ENCODE data around the gene SLC46A3.

The SLC46A3 gene

GRCh38 chr13:28655561-28655960 lies 63.2 kb downstream of the SLC46A3 start:
- no peaks in the 10 kb centered on the region for H3K36me3 ChIP-seq (ENCODE audit: control insufficient read depth, insufficient read depth, low read length)
- H3K27ac ChIP-seq (ENCODE audit: low read length) = no peak overlapping the region
- no peaks in the 10 kb centered on the region for H3K4me1 ChIP-seq (ENCODE audit: control insufficient read depth, insufficient read depth, low read length)
- DNase-seq (ENCODE audit: low read depth, low spot score) = no peak
- H3K27me3 ChIP-seq (ENCODE audit: control insufficient read depth, insufficient read depth, low read length) = no peaks in the 10 kb centered on the region
- no peaks in the 10 kb centered on the region for H3K9me3 ChIP-seq (ENCODE audit: control insufficient read depth, insufficient read depth, low read length)
- 100% methylated on average over 2 of the region's 3 CpGs for WGBS (ENCODE audit: insufficient coverage, insufficient read length)
- H3K4me3 ChIP-seq (ENCODE audit: low read length) = no peak overlapping the region

DNA sequence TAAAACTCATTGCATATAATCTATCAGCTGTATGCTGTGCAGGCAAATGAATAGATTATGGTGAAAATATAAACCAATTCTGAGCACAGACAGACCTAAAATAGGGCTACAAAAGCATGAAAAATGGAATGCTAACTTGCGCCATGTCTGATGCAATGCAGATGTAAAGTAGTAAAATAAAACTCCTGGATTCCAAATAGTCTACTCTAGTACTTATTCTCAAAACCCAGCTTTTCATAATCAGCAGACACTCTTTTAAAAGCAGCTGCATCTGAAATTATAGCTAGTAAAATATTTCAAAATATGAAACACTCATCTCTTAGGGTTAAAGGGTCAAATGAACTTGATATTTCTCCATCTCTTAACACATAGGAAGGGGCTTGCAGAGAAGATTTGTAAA lies 64.5 kb downstream of the SLC46A3 start:
- Histone ChIP-seq H3K27me3 (ENCODE audit: control insufficient read depth, insufficient read depth, low read length) (no peaks in the 10 kb centered on the region), H3K4me3 (ENCODE audit: low read length) (no peak overlapping the region), H3K4me1 (ENCODE audit: control insufficient read depth, insufficient read depth, low read length) (no peaks in the 10 kb centered on the region), H3K36me3 (ENCODE audit: control insufficient read depth, insufficient read depth, low read length) (no peaks in the 10 kb centered on the region), H3K9me3 (ENCODE audit: control insufficient read depth, insufficient read depth, low read length) (no peaks in the 10 kb centered on the region), H3K27ac (ENCODE audit: low read length) (no peak overlapping the region)
- DNase-seq (ENCODE audit: low read depth, low spot score) = no peak
- WGBS (ENCODE audit: insufficient coverage, insufficient read length) = no CpG with 5 or more reads among the region's 1 CpG

DNA sequence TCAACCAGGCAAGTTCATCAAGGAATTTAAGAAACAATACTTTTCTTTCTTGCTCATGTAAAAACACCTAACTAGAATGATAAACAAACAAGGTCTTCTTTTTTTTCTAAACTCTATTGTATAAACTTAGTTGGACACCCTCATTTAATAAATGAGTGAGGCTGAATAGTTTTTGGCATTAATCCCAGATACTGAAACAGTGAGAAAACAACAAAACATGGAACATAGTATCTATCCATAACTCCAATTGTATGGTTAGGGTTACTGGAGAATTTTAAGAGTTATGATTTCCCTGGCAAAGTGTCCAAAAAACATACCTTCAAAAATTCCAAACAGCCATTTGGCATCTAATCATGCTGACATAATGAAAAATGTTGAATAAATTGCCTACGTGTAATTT lies 65.7 kb downstream of the SLC46A3 start:
- Histone ChIP-seq H3K36me3 (ENCODE audit: control insufficient read depth, insufficient read depth, low read length) (no peaks in the 10 kb centered on the region), H3K4me1 (ENCODE audit: control insufficient read depth, insufficient read depth, low read length) (no peaks in the 10 kb centered on the region), H3K9me3 (ENCODE audit: control insufficient read depth, insufficient read depth, low read length) (no peaks in the 10 kb centered on the region), H3K27me3 (ENCODE audit: control insufficient read depth, insufficient read depth, low read length) (no peaks in the 10 kb centered on the region), H3K4me3 (ENCODE audit: low read length) (no peak overlapping the region), H3K27ac (ENCODE audit: low read length) (no peak overlapping the region)
- no CpG with 5 or more reads among the region's 1 CpG for WGBS (ENCODE audit: insufficient coverage, insufficient read length)
- no peak for DNase-seq (ENCODE audit: low read depth, low spot score)

DNA sequence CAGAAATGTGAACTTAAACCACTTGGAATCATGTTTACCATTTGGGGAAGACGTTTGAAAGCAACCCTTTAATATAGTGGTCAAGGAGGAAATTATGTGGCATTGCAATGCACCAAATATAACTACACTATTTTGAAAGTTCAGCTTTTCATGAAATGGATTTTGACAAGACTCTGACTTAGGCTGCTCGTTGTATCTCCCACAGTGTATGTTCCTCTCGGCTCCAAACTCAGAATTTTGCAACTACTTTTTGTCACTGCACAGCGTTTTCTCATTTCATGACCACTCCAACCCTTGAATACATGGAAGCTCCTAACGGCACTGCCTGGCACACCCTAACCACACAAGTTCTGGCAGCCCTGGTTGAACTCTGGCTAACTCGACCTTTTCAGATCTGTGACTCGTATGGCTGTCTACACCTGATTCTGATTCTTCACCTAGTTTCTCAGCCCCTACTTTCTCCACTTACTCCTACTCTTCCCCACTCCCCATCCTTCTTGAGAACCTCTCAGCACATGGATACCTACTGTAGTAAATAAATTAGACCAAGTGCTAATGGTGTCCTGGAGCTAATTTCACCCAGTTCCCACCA lies 66.9 kb downstream of the SLC46A3 start:
- Histone ChIP-seq H3K4me1 (ENCODE audit: control insufficient read depth, insufficient read depth, low read length) (no peaks in the 10 kb centered on the region), H3K9me3 (ENCODE audit: control insufficient read depth, insufficient read depth, low read length) (no peaks in the 10 kb centered on the region), H3K36me3 (ENCODE audit: control insufficient read depth, insufficient read depth, low read length) (no peaks in the 10 kb centered on the region), H3K4me3 (ENCODE audit: low read length) (no peak overlapping the region), H3K27me3 (ENCODE audit: control insufficient read depth, insufficient read depth, low read length) (no peaks in the 10 kb centered on the region), H3K27ac (ENCODE audit: low read length) (no peak overlapping the region)
- no CpG with 5 or more reads among the region's 7 CpGs for WGBS (ENCODE audit: insufficient coverage, insufficient read length)
- no peak for DNase-seq (ENCODE audit: low read depth, low spot score)

- no peak overlapping the region for H3K4me3 ChIP-seq (ENCODE audit: low read length)
- H3K36me3 ChIP-seq (ENCODE audit: control insufficient read depth, insufficient read depth, low read length) = no peaks in the 10 kb centered on the region
- no peak overlapping the region for H3K27ac ChIP-seq (ENCODE audit: low read length)
- H3K27me3 ChIP-seq (ENCODE audit: control insufficient read depth, insufficient read depth, low read length) = no peaks in the 10 kb centered on the region
- no peak for DNase-seq (ENCODE audit: low read depth, low spot score)
- no peaks in the 10 kb centered on the region for H3K9me3 ChIP-seq (ENCODE audit: control insufficient read depth, insufficient read depth, low read length)
- H3K4me1 ChIP-seq (ENCODE audit: control insufficient read depth, insufficient read depth, low read length) = no peaks in the 10 kb centered on the region
- WGBS (ENCODE audit: insufficient coverage, insufficient read length) = no CpG with 5 or more reads among the region's 2 CpGs
Measured at GRCh38 chr13:28650284-28650683, 68.5 kb downstream of the SLC46A3 start.
